ENCODE results near the gene MSRB3.

DNA sequence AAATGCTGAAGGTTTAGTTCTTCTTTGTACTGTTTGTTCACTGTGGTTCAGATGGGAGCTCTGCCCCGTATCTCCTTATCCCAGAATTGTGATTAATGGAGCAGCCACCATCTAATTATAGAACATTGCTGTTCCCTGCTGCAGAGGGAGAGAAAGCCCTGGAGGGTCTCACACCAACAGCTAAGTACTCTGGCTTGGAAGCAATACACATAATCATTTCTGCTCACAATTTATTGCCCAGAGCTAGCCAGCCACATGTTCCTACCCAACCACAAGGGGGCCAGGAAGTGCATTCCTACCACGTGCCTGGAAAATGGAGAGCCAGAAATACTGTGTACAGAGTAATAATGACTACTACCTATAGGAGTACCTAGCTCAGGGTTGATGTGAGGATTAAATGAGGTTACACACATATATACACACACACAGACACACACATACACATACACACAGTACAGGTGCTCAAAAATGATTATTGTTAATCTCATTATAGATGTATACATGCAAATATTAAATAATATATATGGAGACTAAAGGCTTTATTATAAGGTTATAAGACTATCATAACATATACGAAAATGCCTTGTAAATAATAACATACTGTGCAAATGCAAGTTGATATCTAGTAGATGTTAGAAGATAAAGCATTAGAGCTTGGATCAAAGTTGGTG, 22.3 kb downstream of the MSRB3 start:
- TF ChIP-seq POLR2AphosphoS5 (IDR thresholded peaks at IDR 0.05; ENCODE audit: low read depth, low read length) (no peak), TAF1 (IDR thresholded peaks at IDR 0.05; ENCODE audit: borderline replicate concordance, low read depth, low read length) (no peak), POLR2A (IDR thresholded peaks at IDR 0.05; ENCODE audit: low read depth, low read length) (no peak)

All from GM12892 (cell line).